ENCODE results near the gene R3HDM1. TPM values are rescaled to one million over a fixed set of nuclear protein-coding genes. Genes with fewer than 3 reads are reported as not detected.

Gene R3HDM1
- total and polyA plus RNA-seq, 4 experiments from 2014 or later, result 8.2 to 42.3 (median 32.2) TPM

- CTCF ChIA-PET (ENCODE audit: partially characterized antibody), result interaction anchor here (0.8 to 1.4 kb wide), 2 partner anchors 10 to 567 kb away, joined by 3 read pairs; no protein-coding TSS in a partner anchor
These were observed 39.6 kb downstream of the R3HDM1 start for GRCh38 chr2:135570884-135571283.

GRCh38 chr2:135573620-135574019 is 42.3 kb downstream of the R3HDM1 start:
- Histone ChIP-seq H3K27ac (ENCODE audit: low read depth, low read length) (no peak overlapping the region), H3K4me3 (ENCODE audit: low read length in 2 of 2) (no peak overlapping the region), H3K27me3 (ENCODE audit: insufficient read depth, low read length) (no peaks in the 10 kb centered on the region), H3K36me3 (ENCODE audit: insufficient read depth, low read length) (no peaks in the 10 kb centered on the region), H3K4me1 (ENCODE audit: insufficient read depth, low read length) (no peaks in the 10 kb centered on the region), H3K9me3 (ENCODE audit: control insufficient read depth in 1 of 2, low read length in 2 of 2) (no peaks in the 10 kb centered on the region)
- ChIA-PET CTCF (ENCODE audit: partially characterized antibody) (interaction anchor here (1.4 kb wide), 1 partner anchor 136 kb away, joined by 4 read pairs; no protein-coding TSS in a partner anchor), POLR2A (ENCODE audit: partially characterized antibody) (no interaction called here)
- Mint-ChIP-seq H3K4me3 (no peak overlapping the region), H3K9me3 (no peaks in the 10 kb centered on the region), H3K27ac (peak overlapping the region in 1 of 7 donors; percentile 17), H3K36me3 (peaks cover 11 to 13% of the 10 kb centered on the region in 2 donors), H3K4me1 (peaks cover 0 to 10% (median 2%) of the 10 kb centered on the region in 4 donors), H3K27me3 (no peaks in the 10 kb centered on the region)
- intact Hi-C loops (cut with micrococcal nuclease), result no loop called here
- DNase-seq, result no peak

More at GRCh38 chr2:135570884-135571283, 39.6 kb downstream of the R3HDM1 start:
- no peak overlapping the region for H3K27ac ChIP-seq (ENCODE audit: low read depth, low read length)
- no peaks in the 10 kb centered on the region for H3K4me1 ChIP-seq (ENCODE audit: insufficient read depth, low read length)
- no peaks in the 10 kb centered on the region for H3K9me3 ChIP-seq (ENCODE audit: control insufficient read depth in 1 of 2, low read length in 2 of 2)
- intact Hi-C loops (cut with micrococcal nuclease), result no loop called here
- H3K36me3 ChIP-seq (ENCODE audit: insufficient read depth, low read length), result no peaks in the 10 kb centered on the region
- DNase-seq, result no peak
- H3K27me3 Mint-ChIP-seq, result no peaks in the 10 kb centered on the region
- no peak overlapping the region for H3K27ac Mint-ChIP-seq
- H3K9me3 Mint-ChIP-seq, result no peaks in the 10 kb centered on the region
- no peak overlapping the region for H3K4me3 ChIP-seq (ENCODE audit: low read length in 2 of 2)
- no peak overlapping the region for H3K4me3 Mint-ChIP-seq
- H3K4me1 Mint-ChIP-seq, result peaks cover 0 to 2% (median 0%) of the 10 kb centered on the region in 4 donors
- no peaks in the 10 kb centered on the region for H3K27me3 ChIP-seq (ENCODE audit: insufficient read depth, low read length)
- POLR2A ChIA-PET (ENCODE audit: partially characterized antibody), result no interaction called here
- peaks cover 18 to 20% of the 10 kb centered on the region in 2 donors for H3K36me3 Mint-ChIP-seq

GRCh38 chr2:135581282-135581681 is 50.0 kb downstream of the R3HDM1 start:
- H3K9me3 Mint-ChIP-seq, result no peaks in the 10 kb centered on the region
- H3K4me3 Mint-ChIP-seq, result no peak overlapping the region
- no peak for DNase-seq
- intact Hi-C loops (cut with micrococcal nuclease), result no loop called here
- H3K36me3 ChIP-seq (ENCODE audit: insufficient read depth, low read length), result no peaks in the 10 kb centered on the region
- CTCF ChIA-PET (ENCODE audit: partially characterized antibody), result no interaction called here
- no peaks in the 10 kb centered on the region for H3K27me3 ChIP-seq (ENCODE audit: insufficient read depth, low read length)
- no peak overlapping the region for H3K4me3 ChIP-seq (ENCODE audit: low read length in 2 of 2)
- H3K4me1 ChIP-seq (ENCODE audit: insufficient read depth, low read length), result no peaks in the 10 kb centered on the region
- POLR2A ChIA-PET (ENCODE audit: partially characterized antibody), result no interaction called here
- H3K9me3 ChIP-seq (ENCODE audit: control insufficient read depth in 1 of 2, low read length in 2 of 2), result no peaks in the 10 kb centered on the region
- no peak overlapping the region for H3K27ac ChIP-seq (ENCODE audit: low read depth, low read length)
- no peaks in the 10 kb centered on the region for H3K36me3 Mint-ChIP-seq
- no peak overlapping the region for H3K27ac Mint-ChIP-seq
- peaks cover 3 to 23% (median 6%) of the 10 kb centered on the region in 4 donors for H3K4me1 Mint-ChIP-seq
- no peaks in the 10 kb centered on the region for H3K27me3 Mint-ChIP-seq

GRCh38 chr2:135582383-135582782 is 51.1 kb downstream of the R3HDM1 start:
- H3K4me1 ChIP-seq (ENCODE audit: insufficient read depth, low read length), result no peaks in the 10 kb centered on the region
- no peaks in the 10 kb centered on the region for H3K36me3 Mint-ChIP-seq
- H3K27ac Mint-ChIP-seq, result no peak overlapping the region
- H3K4me3 ChIP-seq (ENCODE audit: low read length in 2 of 2), result no peak overlapping the region
- no peaks in the 10 kb centered on the region for H3K9me3 ChIP-seq (ENCODE audit: control insufficient read depth in 1 of 2, low read length in 2 of 2)
- peaks cover 4 to 26% (median 11%) of the 10 kb centered on the region in 4 donors for H3K4me1 Mint-ChIP-seq
- no peak for DNase-seq
- H3K9me3 Mint-ChIP-seq, result no peaks in the 10 kb centered on the region
- no peaks in the 10 kb centered on the region for H3K27me3 Mint-ChIP-seq
- no peak overlapping the region for H3K4me3 Mint-ChIP-seq
- H3K36me3 ChIP-seq (ENCODE audit: insufficient read depth, low read length), result no peaks in the 10 kb centered on the region
- no peaks in the 10 kb centered on the region for H3K27me3 ChIP-seq (ENCODE audit: insufficient read depth, low read length)
- POLR2A ChIA-PET (ENCODE audit: partially characterized antibody), result no interaction called here
- CTCF ChIA-PET (ENCODE audit: partially characterized antibody), result no interaction called here
- intact Hi-C loops (cut with micrococcal nuclease), result no loop called here
- H3K27ac ChIP-seq (ENCODE audit: low read depth, low read length), result no peak overlapping the region

- Histone ChIP-seq H3K9me3 (ENCODE audit: control insufficient read depth in 1 of 2, low read length in 2 of 2) (no peaks in the 10 kb centered on the region), H3K36me3 (ENCODE audit: insufficient read depth, low read length) (no peaks in the 10 kb centered on the region), H3K27me3 (ENCODE audit: insufficient read depth, low read length) (no peaks in the 10 kb centered on the region), H3K27ac (ENCODE audit: low read depth, low read length) (no peak overlapping the region), H3K4me3 (ENCODE audit: low read length in 2 of 2) (no peak overlapping the region), H3K4me1 (ENCODE audit: insufficient read depth, low read length) (peaks cover 8% of the 10 kb centered on the region)
- no peaks in the 10 kb centered on the region for H3K36me3 Mint-ChIP-seq
- H3K4me3 Mint-ChIP-seq, result no peak overlapping the region
- POLR2A ChIA-PET (ENCODE audit: partially characterized antibody), result no interaction called here
- peaks cover 20 to 28% (median 21%) of the 10 kb centered on the region in 4 donors for H3K4me1 Mint-ChIP-seq
- CTCF ChIA-PET (ENCODE audit: partially characterized antibody), result interaction anchor here (1.5 kb wide), 1 partner anchor 8 kb away, joined by 7 read pairs; no protein-coding TSS in a partner anchor
- intact Hi-C loops (cut with micrococcal nuclease), result no loop called here
- H3K27ac Mint-ChIP-seq, result no peak overlapping the region
- no peak for DNase-seq
- no peaks in the 10 kb centered on the region for H3K9me3 Mint-ChIP-seq
- no peaks in the 10 kb centered on the region for H3K27me3 Mint-ChIP-seq
These were observed 54.3 kb downstream of the R3HDM1 start for GRCh38 chr2:135585586-135585985.

- ChIA-PET POLR2A (ENCODE audit: partially characterized antibody) (no interaction called here), CTCF (ENCODE audit: partially characterized antibody) (no interaction called here)
- no peak overlapping the region for H3K27ac Mint-ChIP-seq
- Histone ChIP-seq H3K36me3 (ENCODE audit: insufficient read depth, low read length) (no peaks in the 10 kb centered on the region), H3K4me1 (ENCODE audit: insufficient read depth, low read length) (peaks cover 13% of the 10 kb centered on the region), H3K9me3 (ENCODE audit: control insufficient read depth in 1 of 2, low read length in 2 of 2) (no peaks in the 10 kb centered on the region), H3K4me3 (ENCODE audit: low read length in 2 of 2) (no peak overlapping the region), H3K27ac (ENCODE audit: low read depth, low read length) (no peak overlapping the region), H3K27me3 (ENCODE audit: insufficient read depth, low read length) (no peaks in the 10 kb centered on the region)
- peaks cover 0 to 3% (median 0%) of the 10 kb centered on the region in 8 donors for H3K9me3 Mint-ChIP-seq
- no peak for DNase-seq
- no peaks in the 10 kb centered on the region for H3K36me3 Mint-ChIP-seq
- peaks cover 24 to 29% (median 26%) of the 10 kb centered on the region in 4 donors for H3K4me1 Mint-ChIP-seq
- H3K4me3 Mint-ChIP-seq, result no peak overlapping the region
- intact Hi-C loops (cut with micrococcal nuclease), result no loop called here
- no peaks in the 10 kb centered on the region for H3K27me3 Mint-ChIP-seq
These were observed 54.9 kb downstream of the R3HDM1 start for GRCh38 chr2:135586148-135586547.

- Histone ChIP-seq H3K27ac (ENCODE audit: low read depth, low read length) (no peak overlapping the region), H3K27me3 (ENCODE audit: insufficient read depth, low read length) (no peaks in the 10 kb centered on the region), H3K4me3 (ENCODE audit: low read length in 2 of 2) (no peak overlapping the region), H3K9me3 (ENCODE audit: control insufficient read depth in 1 of 2, low read length in 2 of 2) (no peaks in the 10 kb centered on the region), H3K36me3 (ENCODE audit: insufficient read depth, low read length) (no peaks in the 10 kb centered on the region), H3K4me1 (ENCODE audit: insufficient read depth, low read length) (peaks cover 18% of the 10 kb centered on the region)
- Mint-ChIP-seq H3K27ac (peak overlapping the region in 3 of 7 donors; percentile 29 to 66 (median 54)), H3K4me3 (no peak overlapping the region), H3K9me3 (peaks cover 0 to 17% (median 8%) of the 10 kb centered on the region in 8 donors), H3K27me3 (no peaks in the 10 kb centered on the region), H3K4me1 (peaks cover 26 to 35% (median 29%) of the 10 kb centered on the region in 4 donors), H3K36me3 (peaks cover 7 to 12% of the 10 kb centered on the region in 2 donors)
- intact Hi-C loops (cut with micrococcal nuclease), result no loop called here
- POLR2A ChIA-PET (ENCODE audit: partially characterized antibody), result no interaction called here
- no peak for DNase-seq
- CTCF ChIA-PET (ENCODE audit: partially characterized antibody), result no interaction called here
These were observed 56.7 kb downstream of the R3HDM1 start for GRCh38 chr2:135587958-135588357.

All from CD4-positive, alpha-beta memory T cell (primary cell).